SK-N-DZ (cell line): Measurements from ENCODE around the gene TAF11L5. TPM values are rescaled to one million over a fixed set of nuclear protein-coding genes. Genes with fewer than 3 reads are reported as not detected.
"Not testable (repeated sequence)": the region's sequence is repeated elsewhere in the genome, so short reads cannot be mapped to it uniquely, and the experiment has no call there.

Experiments used
- DNase-seq: peaks from one replicate; pipeline ENCODE4 v3.0.0-alpha.2; 2015; ENCODE audit warnings: low spot score
- polyA plus RNA-seq, 2 experiments: library from polyadenylated mRNA; depleted of rRNA; stranded (reverse); fragments of >200 nt; gene quantifications; 2 replicates each; pipeline ENCODE4 v1.2.3, GENCODE V29; 2014

The TAF11L5 gene
- polyA plus RNA-seq (2014; cell fraction: cytosol; rRNA removed): not detected in 2 replicates
- not detected in 2 replicates for polyA plus RNA-seq (2014; cell fraction: nucleus; rRNA removed)

- DNase-seq: not testable (repeated sequence)
Measured at GRCh38 chr5:17524935-17525334, at the start of gene TAF11L5. Gene TAF11L5 (plus strand): TSS chr5:17525235.

GRCh38 chr5:17477043-17477442, 48.0 kb upstream of the TAF11L5 start:
- DNase-seq: peak; percentile 82

- DNase-seq: peak; percentile 94
Measured at GRCh38 chr5:17477573-17478265, 47.3 kb upstream of the TAF11L5 start.

GRCh38 chr5:17481378-17481777, 43.7 kb upstream of the TAF11L5 start:
- DNase-seq: no peak

GRCh38 chr5:17482790-17483189, 42.2 kb upstream of the TAF11L5 start:
- DNase-seq: peak; percentile 74

GRCh38 chr5:17486464-17487173, 38.4 kb upstream of the TAF11L5 start:
- not testable (repeated sequence) for DNase-seq

GRCh38 chr5:17487174-17487512, 37.9 kb upstream of the TAF11L5 start:
- DNase-seq: no peak

GRCh38 chr5:17491257-17491656, 33.8 kb upstream of the TAF11L5 start:
- not testable (repeated sequence) for DNase-seq

- DNase-seq: no peak
Measured at GRCh38 chr5:17492770-17493169, 32.3 kb upstream of the TAF11L5 start.

- DNase-seq: peak; percentile 87
Measured at GRCh38 chr5:17497446-17497845, 27.6 kb upstream of the TAF11L5 start.

- not testable (repeated sequence) for DNase-seq
Measured at GRCh38 chr5:17497931-17498330, 27.1 kb upstream of the TAF11L5 start, which contains the start of gene TAF11L2. Gene TAF11L2 (plus strand): TSS chr5:17498231.

- no peak for DNase-seq
Measured at GRCh38 chr5:17511775-17512325, 13.2 kb upstream of the TAF11L5 start.

- not testable (repeated sequence) for DNase-seq
Measured at GRCh38 chr5:17517526-17517925, 7.5 kb upstream of the TAF11L5 start.

GRCh38 chr5:17518067-17518466, 7.0 kb upstream of the TAF11L5 start, which contains the start of gene TAF11L3:
Gene TAF11L3 (plus strand): TSS chr5:17518367.
- DNase-seq: not testable (repeated sequence)

- not testable (repeated sequence) for DNase-seq
Measured at GRCh38 chr5:17519508-17519907, 5.5 kb upstream of the TAF11L5 start.

GRCh38 chr5:17521501-17521900, 3.5 kb upstream of the TAF11L5 start, which contains the start of gene TAF11L4:
Gene TAF11L4 (plus strand): TSS chr5:17521801.
- not testable (repeated sequence) for DNase-seq

GRCh38 chr5:17526504-17526903, 1.5 kb downstream of the TAF11L5 start:
- not testable (repeated sequence) for DNase-seq

- not testable (repeated sequence) for DNase-seq
Measured at GRCh38 chr5:17528369-17528768, 3.3 kb downstream of the TAF11L5 start, which contains the start of gene TAF11L6. Gene TAF11L6 (plus strand): TSS chr5:17528669.
